Measurements from ENCODE around the gene HOXB9. TPM values are rescaled to one million over a fixed set of nuclear protein-coding genes. Genes with fewer than 3 reads are reported as not detected.

The HOXB9 gene
- total and polyA plus RNA-seq, 8 donors: 0.25 TPM; not detected in 7

- H3K36me3 ChIP-seq: no peaks in the 10 kb centered on the region
- ATAC-seq: peak in 1 of 4 donors; percentile 28
- peaks cover 0 to 12% (median 11%) of the 10 kb centered on the region in 3 donors for H3K4me1 ChIP-seq
- peak overlapping the region in 1 of 4 donors; percentile 44 for H3K27ac ChIP-seq
- no peak for FAIRE-seq
- peak overlapping the region in 2 of 4 donors; percentile 32 to 45 for H3K4me3 ChIP-seq
- H3K9me3 ChIP-seq: no peaks in the 10 kb centered on the region
- peak in 1 of 6 donors; percentile 55 for DNase-seq
- no peak for TF ChIP-seq CTCF (IDR thresholded peaks at IDR 0.05)
- 17 to 18% methylated on average over 34 of the region's 34 CpGs for WGBS, 2 donors
- intact Hi-C loops (cut with DNase I): no loop called here
- H3K27me3 ChIP-seq: peaks cover 5 to 66% (median 14%) of the 10 kb centered on the region in 4 donors
Observed at GRCh38 chr17:48586355-48587258, 39.6 kb downstream of the HOXB9 start.

- no peak for DNase-seq
- Histone ChIP-seq H3K4me1 (peaks cover 0 to 12% (median 11%) of the 10 kb centered on the region in 3 donors), H3K27me3 (peaks cover 5 to 75% (median 18%) of the 10 kb centered on the region in 4 donors), H3K4me3 (no peak overlapping the region), H3K27ac (no peak overlapping the region), H3K9me3 (no peaks in the 10 kb centered on the region), H3K36me3 (no peaks in the 10 kb centered on the region)
- WGBS, 2 donors: 10 to 15% methylated on average over 2 of the region's 2 CpGs
- no peak for FAIRE-seq
- no peak for ATAC-seq
- intact Hi-C loops (cut with DNase I): no loop called here
- no peak for TF ChIP-seq CTCF (IDR thresholded peaks at IDR 0.05)
Observed at GRCh38 chr17:48584223-48584741, 41.9 kb downstream of the HOXB9 start.

GRCh38 chr17:48583708-48584222 lies 42.4 kb downstream of the HOXB9 start:
- WGBS, 2 donors: 22 to 28% methylated on average over 3 of the region's 3 CpGs
- Histone ChIP-seq H3K27me3 (peaks cover 5 to 80% (median 20%) of the 10 kb centered on the region in 4 donors), H3K9me3 (no peaks in the 10 kb centered on the region), H3K4me1 (peaks cover 0 to 12% (median 11%) of the 10 kb centered on the region in 3 donors), H3K36me3 (no peaks in the 10 kb centered on the region), H3K27ac (no peak overlapping the region), H3K4me3 (no peak overlapping the region)
- ATAC-seq (no peak), DNase-seq (no peak), FAIRE-seq (no peak)
- no peak for TF ChIP-seq CTCF (IDR thresholded peaks at IDR 0.05)
- intact Hi-C loops (cut with DNase I): no loop called here

GRCh38 chr17:48582750-48583069 lies 43.4 kb downstream of the HOXB9 start:
- ATAC-seq (no peak), FAIRE-seq (no peak), DNase-seq (no peak)
- TF ChIP-seq CTCF (IDR thresholded peaks at IDR 0.05): no peak
- Histone ChIP-seq H3K4me1 (peaks cover 0 to 12% (median 11%) of the 10 kb centered on the region in 3 donors), H3K27me3 (peaks cover 5 to 89% (median 20%) of the 10 kb centered on the region in 4 donors), H3K27ac (peak overlapping the region in 1 of 4 donors; percentile 66), H3K36me3 (no peaks in the 10 kb centered on the region), H3K9me3 (no peaks in the 10 kb centered on the region), H3K4me3 (no peak overlapping the region)
- WGBS, 2 donors: 15 to 26% methylated on average over 7 of the region's 7 CpGs
- intact Hi-C loops (cut with DNase I): no loop called here

Measured in pancreas (tissue), 10 donors.